ENCODE measurements around the gene ROPN1L. TPM values are rescaled to one million over a fixed set of nuclear protein-coding genes. Genes with fewer than 3 reads are reported as not detected.
"Not testable (repeated sequence)": the region's sequence is repeated elsewhere in the genome, so short reads cannot be mapped to it uniquely, and the experiment has no call there.

The ROPN1L gene
- 1 to 10 TPM in 1 of 2 donors, under 1 TPM in 1; 0.31 to 1.0 TPM for total RNA-seq
- long read RNA-seq, result 0 reads

- intact Hi-C loops (cut with DNase I), result no loop called here
- peak; percentile 98 to 99 for ATAC-seq
- peak; percentile 90 for DNase-seq
Measured at GRCh38 chr5:10441083-10441991, at the start of gene ROPN1L. TSS of gene ROPN1L (plus strand) at chr5:10441879. CDS start at chr5:10442168, 289 bp downstream.

- intact Hi-C loops (cut with DNase I); DNase-seq: not testable (repeated sequence)
- peak; percentile 56 to 59 for ATAC-seq
Measured at GRCh38 chr5:10392567-10393328, 48.9 kb upstream of the ROPN1L start.

DNA sequence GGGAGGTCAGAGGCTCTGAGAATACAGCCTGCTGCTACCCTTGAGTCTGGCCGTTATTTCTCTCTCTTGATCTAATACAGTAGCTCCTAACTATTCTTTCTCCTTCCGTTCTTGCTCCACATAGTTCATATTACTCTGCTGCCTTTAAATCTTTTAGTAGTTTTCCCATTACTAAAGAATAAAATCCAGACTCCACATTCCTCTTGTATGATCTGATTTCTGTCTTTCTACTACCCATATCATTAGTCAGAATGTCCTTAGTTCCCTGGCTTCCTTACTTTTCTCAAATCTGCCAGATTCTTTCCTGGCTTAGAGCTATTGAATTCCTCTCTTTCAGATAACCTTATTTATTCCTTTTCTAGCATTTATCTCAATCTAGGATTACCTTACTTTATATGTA lies 48.2 kb upstream of the ROPN1L start:
- intact Hi-C loops (cut with DNase I), result no loop called here
- DNase-seq, result no peak
- no peak for ATAC-seq

GRCh38 chr5:10396552-10396951 lies 45.1 kb upstream of the ROPN1L start:
- intact Hi-C loops (cut with DNase I), result no loop called here
- no peak for DNase-seq
- no peak for ATAC-seq

GRCh38 chr5:10399839-10400238 lies 41.8 kb upstream of the ROPN1L start:
- intact Hi-C loops (cut with DNase I), result no loop called here
- DNase-seq (no peak), ATAC-seq (peak in 1 of 2 donors; percentile 35)

- DNase-seq, result no peak
- intact Hi-C loops (cut with DNase I), result no loop called here
- peak; percentile 51 to 65 for ATAC-seq
Measured at GRCh38 chr5:10400411-10400810, 41.3 kb upstream of the ROPN1L start.

DNA sequence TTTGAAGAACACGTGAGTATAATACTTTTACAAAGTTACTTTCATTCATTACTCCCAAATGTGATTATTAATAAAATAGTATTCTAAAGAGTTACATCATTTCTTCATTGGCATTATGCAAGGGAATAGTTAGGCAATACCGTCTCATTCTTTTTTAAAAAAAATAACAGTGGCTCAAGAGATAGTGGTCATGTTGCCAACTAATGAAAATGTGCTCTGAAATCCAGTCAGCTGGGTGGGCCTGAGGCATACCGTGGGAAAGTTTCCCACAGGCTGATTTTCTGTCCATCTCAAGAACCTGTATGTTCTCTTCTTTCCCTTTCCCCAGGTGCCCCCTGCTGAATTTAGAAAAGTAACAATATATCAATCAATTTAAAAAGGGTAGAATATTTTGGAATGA lies 40.8 kb upstream of the ROPN1L start:
- intact Hi-C loops (cut with DNase I), result no loop called here
- ATAC-seq (peak; percentile 65 to 68), DNase-seq (no peak)

DNA sequence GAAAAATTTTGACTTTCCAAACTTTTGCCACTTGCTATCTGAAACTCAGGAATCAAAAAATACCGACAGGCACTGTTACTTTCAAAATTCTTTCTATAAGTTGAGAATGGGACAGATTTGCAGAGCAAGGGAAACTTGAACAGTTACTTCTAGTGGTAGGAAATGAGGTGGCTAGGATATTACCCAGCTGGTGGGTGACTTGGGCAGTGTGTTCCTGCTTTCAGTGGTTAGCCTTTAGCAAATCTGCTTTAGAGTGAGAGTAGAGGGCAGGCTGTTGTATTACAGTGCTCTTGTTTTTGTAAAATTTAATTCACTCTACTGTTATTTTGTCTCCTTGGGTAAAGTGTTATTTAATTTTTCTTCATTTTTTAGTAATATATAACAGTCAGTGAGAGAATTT lies 40.2 kb upstream of the ROPN1L start:
- intact Hi-C loops (cut with DNase I), result no loop called here
- DNase-seq (no peak), ATAC-seq (no peak)

DNA sequence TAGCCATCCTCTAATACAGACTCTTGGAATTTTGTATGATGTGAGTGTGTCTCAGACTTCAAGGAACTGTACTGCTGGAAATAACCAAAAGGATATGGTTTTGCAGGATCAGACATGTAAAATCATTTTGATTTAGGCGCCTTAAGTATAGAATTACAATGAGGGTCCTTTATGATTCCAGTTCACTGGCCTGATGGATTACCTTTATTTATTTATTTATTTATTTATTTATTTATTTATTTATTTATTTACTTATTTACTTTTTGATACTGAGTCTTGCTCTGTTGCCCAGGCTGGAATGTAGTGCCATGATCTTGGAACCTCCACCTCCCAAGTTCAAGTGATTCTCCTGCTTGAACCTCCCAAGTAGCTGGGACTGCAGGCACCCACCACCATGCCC lies 37.9 kb upstream of the ROPN1L start:
- intact Hi-C loops (cut with DNase I), result no loop called here
- DNase-seq (no peak), ATAC-seq (no peak)

- intact Hi-C loops (cut with DNase I), result no loop called here
- DNase-seq (no peak), ATAC-seq (no peak)
Measured at GRCh38 chr5:10406651-10407050, 35.0 kb upstream of the ROPN1L start.

DNA sequence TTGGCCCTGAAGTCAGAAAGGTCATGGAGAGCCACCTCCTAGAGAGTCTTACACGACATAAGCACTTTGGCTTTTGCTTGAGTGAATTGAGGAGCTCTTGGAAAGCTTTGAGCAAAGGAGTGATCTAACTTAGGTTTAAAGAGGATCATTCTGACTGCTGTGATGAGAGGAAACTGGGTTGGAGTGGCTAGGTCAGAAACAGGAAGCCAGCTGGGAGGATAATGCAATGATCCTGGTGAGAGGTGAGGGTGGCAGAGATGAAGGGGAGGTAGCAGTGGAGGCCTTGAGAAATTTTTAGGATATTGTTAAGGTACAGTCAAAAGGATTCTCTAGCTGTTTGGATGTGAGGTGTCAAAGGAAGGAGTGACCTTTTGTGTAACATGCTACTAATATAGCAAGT lies 32.2 kb upstream of the ROPN1L start:
- ATAC-seq (no peak), DNase-seq (no peak)
- intact Hi-C loops (cut with DNase I), result no loop called here

DNA sequence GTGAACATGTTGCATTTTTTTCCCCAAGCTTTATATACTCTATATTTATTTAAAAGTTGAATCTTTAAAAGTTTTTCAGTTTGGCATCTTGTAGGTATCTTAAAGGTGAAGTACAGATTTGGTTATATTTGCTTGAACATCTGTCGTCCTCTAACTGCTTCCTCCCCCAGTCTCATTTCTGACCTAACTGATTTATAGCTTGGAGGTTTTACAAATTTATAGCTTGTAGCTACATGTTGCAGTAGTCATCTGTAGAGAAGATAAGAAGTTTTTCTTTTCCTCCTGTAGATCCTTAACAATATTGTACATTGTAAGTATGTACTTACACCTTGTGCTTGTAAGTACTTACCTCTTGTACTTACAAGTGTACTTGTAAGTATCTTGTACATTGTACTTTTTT lies 31.0 kb upstream of the ROPN1L start:
- intact Hi-C loops (cut with DNase I), result no loop called here
- no peak for DNase-seq
- no peak for ATAC-seq

DNA sequence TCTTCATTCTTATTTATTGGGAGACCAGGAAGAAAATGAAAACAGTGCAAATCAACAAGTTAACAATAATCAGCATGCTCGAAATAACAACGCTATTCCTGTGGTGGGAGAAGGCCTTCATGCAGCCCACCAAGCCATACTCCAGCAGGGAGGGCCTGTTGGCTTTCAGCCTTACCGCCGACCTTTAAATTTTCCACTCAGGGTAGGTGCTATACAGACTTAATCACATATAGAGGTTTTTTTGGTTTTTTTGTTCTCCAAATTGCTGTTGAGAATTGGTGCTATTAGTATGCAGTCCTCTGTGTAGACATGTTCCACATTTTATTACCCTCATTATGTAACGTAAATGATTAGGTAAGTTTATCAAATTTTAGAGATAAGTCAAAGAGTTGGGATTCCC lies 30.3 kb upstream of the ROPN1L start:
- DNase-seq, result no peak
- no peak for ATAC-seq
- intact Hi-C loops (cut with DNase I), result no loop called here

DNA sequence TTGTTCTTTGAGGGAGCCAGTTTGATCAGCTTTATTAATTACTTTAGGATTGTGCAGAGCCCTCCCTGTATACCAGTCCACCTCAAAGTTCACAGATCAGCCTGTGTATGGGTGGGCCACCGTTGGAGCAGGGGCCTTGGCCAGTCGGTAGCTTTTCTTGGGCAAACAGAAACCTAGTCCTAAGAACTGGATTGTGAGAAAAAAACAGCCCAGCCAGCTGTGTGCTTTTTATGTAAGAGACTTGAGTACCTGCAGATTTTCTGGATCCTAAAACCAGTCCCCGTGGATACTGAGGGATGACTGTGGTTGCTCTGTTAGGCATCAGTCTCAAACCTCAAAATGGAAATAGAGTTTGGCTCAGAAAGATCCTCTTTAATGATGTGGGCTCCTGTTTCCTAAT lies 24.8 kb upstream of the ROPN1L start:
- ATAC-seq, result no peak
- intact Hi-C loops (cut with DNase I), result no loop called here

GRCh38 chr5:10418654-10419345 lies 22.9 kb upstream of the ROPN1L start:
- intact Hi-C loops (cut with DNase I), result no loop called here
- ATAC-seq (no peak), DNase-seq (no peak)

More for the DNA sequence above, 24.8 kb upstream of the ROPN1L start:
- no peak for DNase-seq

DNA sequence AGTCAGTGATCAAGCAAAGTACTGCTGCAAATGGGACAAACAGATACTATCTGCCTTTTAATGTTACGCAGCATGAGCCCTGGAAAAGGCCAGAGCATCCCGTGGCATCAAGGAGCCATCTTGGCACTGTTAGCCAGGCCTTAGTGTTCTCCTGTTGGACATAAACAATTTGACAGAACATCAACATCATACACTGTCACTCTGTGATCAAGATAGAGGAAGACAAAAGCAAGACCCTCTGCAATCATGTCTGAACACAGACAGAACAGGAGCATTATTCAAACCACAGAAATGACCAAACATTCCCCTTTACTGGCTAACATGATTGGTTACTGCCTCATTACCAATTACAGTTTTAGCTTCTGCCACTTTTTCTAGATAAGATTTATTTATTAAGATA lies 21.2 kb upstream of the ROPN1L start:
- no peak for ATAC-seq
- intact Hi-C loops (cut with DNase I), result loop anchor here (5.0 to 10.0 kb wide), 2 partner anchors 136 to 138 kb away; no protein-coding TSS in a partner anchor

GRCh38 chr5:10420932-10421331 lies 20.7 kb upstream of the ROPN1L start:
- no peak for DNase-seq
- intact Hi-C loops (cut with DNase I), result loop anchor here (5.0 to 10.0 kb wide), 2 partner anchors 136 to 139 kb away; no protein-coding TSS in a partner anchor
- no peak for ATAC-seq

More for the DNA sequence above, 21.2 kb upstream of the ROPN1L start:
- no peak for DNase-seq

GRCh38 chr5:10421896-10422691 lies 19.6 kb upstream of the ROPN1L start:
- intact Hi-C loops (cut with DNase I), result loop anchor here (5.0 to 10.0 kb wide), 2 partner anchors 137 to 140 kb away; no protein-coding TSS in a partner anchor
- DNase-seq, result no peak
- peak in 1 of 2 donors; percentile 58 for ATAC-seq

- DNase-seq (no peak), ATAC-seq (no peak)
- intact Hi-C loops (cut with DNase I), result loop anchor here (5.0 to 10.0 kb wide), 2 partner anchors 138 to 141 kb away; no protein-coding TSS in a partner anchor
Measured at GRCh38 chr5:10423022-10423421, 18.7 kb upstream of the ROPN1L start.

All from left cardiac atrium (tissue), 4 donors.